K562 (cell line): ENCODE results near the gene LRRC7. TPM values are rescaled to one million over a fixed set of nuclear protein-coding genes. Genes with fewer than 3 reads are reported as not detected.

Experiments
- ATAC-seq: fragments of 200-7000 bp; cut with Tn5 transposase; 3 replicates; pipeline ENCODE4 v1.9.1; 2020; ENCODE audit warnings: moderate library complexity
- BruUV-seq: library from RNA; stranded (reverse); fragments of 400-500 nt; replicated peaks from 2 replicates; lab custom pipeline; 2021; lab: Mats Ljungman, UMichigan
- CTCF ChIA-PET: fragments of 300-600 bp; formaldehyde crosslinking; extraction: SDS; loops from one replicate; lab custom pipeline; 2021; ENCODE audit warnings: low intra/inter-chr PET ratio; lab: Yijun Ruan, JAX
- POLR2A ChIA-PET: fragments of 300-600, 350-650 bp; sonication (Branson Sonifier 250); formaldehyde crosslinking; extraction: SDS; loops from one replicate; lab custom pipeline; 2021; ENCODE audit warnings: antibody characterized with exemption, inconsistent platforms; lab: Yijun Ruan, JAX
- DNase-seq, 4 experiments: peaks; one replicate each; pipeline versions ENCODE4 v3.0.0 to v3.0.0-alpha.2; 2011 to 2018; ENCODE audit warnings: low spot score in 3 of 4, mixed read lengths in 3 of 4; ENCODE audit errors: extremely low read depth in 1 of 4
- FAIRE-seq: peaks from 2 replicates; lab custom pipeline; 2011; peaks lifted over from hg19 to GRCh38; lab: Jason Lieb, UNC
- H2AFZ ChIP-seq: 2 replicates; pipeline ENCODE4 v1.6.0; 2011; ENCODE audit warnings: low read depth, low read length, control low read depth, inconsistent platforms
- H3K27ac ChIP-seq: fragments of 200-600 bp; 3 replicates; pipeline ENCODE4 v1.8.0; 2011; ENCODE audit warnings: low read depth, mild to moderate bottlenecking, control low read depth, inconsistent platforms, low read length, moderate library complexity, mixed read lengths; ENCODE audit errors: extremely low read depth
- H3K27me3 ChIP-seq, 2 experiments: fragments of 300-600 bp in 1 of 2; 2 replicates in 1 of 2; 3 replicates in 1 of 2; pipeline versions ENCODE4 v1.6.0 to v1.8.0; 2011; ENCODE audit warnings: inconsistent platforms in 2 of 2, low read length in 2 of 2, mild to moderate bottlenecking in 1 of 2, mixed read lengths in 1 of 2, moderate library complexity in 1 of 2; ENCODE audit not compliant: control insufficient read depth in 2 of 2, insufficient read depth in 2 of 2
- H3K36me3 ChIP-seq: fragments of 300-600 bp; 3 replicates; pipeline ENCODE4 v1.8.0; 2011; ENCODE audit warnings: mild to moderate bottlenecking, low read length, inconsistent platforms; ENCODE audit not compliant: control insufficient read depth, insufficient read depth
- H3K4me1 ChIP-seq, 2 experiments: fragments of 200-600 bp in 1 of 2; replicated peaks in 1 of 2; 2 replicates in 1 of 2; 3 replicates in 1 of 2; pipeline versions ENCODE4 v1.5.1 to v1.8.0; 2011; ENCODE audit warnings: inconsistent platforms in 2 of 2, low read length in 2 of 2, mild to moderate bottlenecking in 1 of 2, mixed read lengths in 1 of 2, moderate library complexity in 1 of 2; ENCODE audit not compliant: control insufficient read depth in 2 of 2, insufficient read depth in 2 of 2
- H3K4me2 ChIP-seq: 2 replicates; pipeline ENCODE4 v1.6.1; 2011; ENCODE audit warnings: low read length, control low read depth, inconsistent platforms, mixed read lengths; ENCODE audit not compliant: insufficient read depth
- H3K4me3 ChIP-seq: fragments of 200-600 bp; sonication (generic), shearing (Covaris generic); 2 replicates; pipeline ENCODE4 v1.5.1; 2016; ENCODE audit warnings: control low read depth, inconsistent platforms
- H3K79me2 ChIP-seq: fragments of 200-600 bp; 3 replicates; pipeline ENCODE4 v1.8.0; 2011; ENCODE audit warnings: low read length, inconsistent platforms; ENCODE audit not compliant: control insufficient read depth, insufficient read depth
- H3K9ac ChIP-seq, 2 experiments: 2 replicates each; pipeline versions ENCODE4 v1.6.0 to v1.6.1; 2011; ENCODE audit warnings: low read depth in 2 of 2, low read length in 2 of 2, control low read depth in 1 of 2, inconsistent platforms in 1 of 2, mild to moderate bottlenecking in 1 of 2, mixed read lengths in 1 of 2; ENCODE audit not compliant: insufficient read depth in 1 of 2
- H3K9me1 ChIP-seq: one replicate; pipeline ENCODE4 v1.6.0; 2011; ENCODE audit warnings: inconsistent platforms, mild to moderate bottlenecking, low read length, moderate library complexity; ENCODE audit not compliant: control insufficient read depth, insufficient read depth
- H3K9me3 ChIP-seq: replicated peaks from 2 replicates; pipeline ENCODE4 v1.5.1; 2011; ENCODE audit warnings: low read depth, low read length, inconsistent platforms; ENCODE audit not compliant: control insufficient read depth, insufficient read depth
- H4K20me1 ChIP-seq: replicated peaks from 2 replicates; pipeline ENCODE4 v1.6.1; 2011; ENCODE audit warnings: low read length, inconsistent platforms, mixed read lengths; ENCODE audit not compliant: control insufficient read depth, insufficient read depth
- JUND ChIP-seq, 2 experiments: IDR thresholded peaks; 2 replicates in 1 of 2; 3 replicates in 1 of 2; pipeline ENCODE4 v1.6.1; 2011; ENCODE audit warnings: borderline replicate concordance in 2 of 2, low read depth in 2 of 2, low read length in 2 of 2, improper control_type of control experiment in 1 of 2, missing biosample characterization in 1 of 2, missing genetic modification characterization in 1 of 2, missing genetic modification reagents in 1 of 2
- KLF10 ChIP-seq: fragments of 250-450 bp; sonication (Bioruptor Pico); IDR thresholded peaks from 2 replicates; pipeline ENCODE4 v1.6.1; 2021; ENCODE audit warnings: matching md5 sums
- ZBTB17 ChIP-seq: fragments of 450-650 bp; formaldehyde crosslinking; IDR thresholded peaks from 2 replicates; pipeline ENCODE4 v1.4.0; 2020; ENCODE audit warnings: mild to moderate bottlenecking
- ZNF282 ChIP-seq: sonication (generic); formaldehyde crosslinking; IDR thresholded peaks from 2 replicates; pipeline ENCODE4 v1.8.1; 2023; ENCODE audit warnings: missing genetic modification reagents
- ZNF436 ChIP-seq: fragments of 250-450, 450-650 bp; sonication (Bioruptor Pico); formaldehyde crosslinking; IDR thresholded peaks from 2 replicates; pipeline ENCODE4 v1.7.0; 2020; ENCODE audit warnings: mild to moderate bottlenecking
- WGBS: fragments of 100-300 bp; shearing (Covaris generic); methylation state at CpG from one replicate; pipeline ENCODE4 v1.1.6; 2016; ENCODE audit warnings: low coverage, mixed read lengths; ENCODE audit not compliant: insufficient coverage; ENCODE audit errors: missing lambda C conversion rate; 5-methylcytosine and 5-hydroxymethylcytosine counted together
- in situ Hi-C: fragments of 300-500 bp; cut with MboI; formaldehyde crosslinking; loops from 4 replicates; pipeline ENCODE4 v1.15.0; 2018; ENCODE audit warnings: inconsistent platforms, mixed read lengths
- intact Hi-C: fragments of 100-400 bp; cut with micrococcal nuclease; formaldehyde crosslinking; loops from 2 replicates; pipeline ENCODE4 v1.14.2; 2022
- polyA plus RNA-seq, 8 experiments: library from polyadenylated mRNA; depleted of rRNA in 4 of 8; stranded (reverse) in 5 of 8; unstranded in 3 of 8; fragments of >200 nt; fragmentation: Nextera tagmentation in 2 of 8; fragmentation: Illumina TruSeq in 1 of 8; extraction: Ambion mirVana in 2 of 8; extraction: Trizol in 1 of 8; gene quantifications; 2 replicates each; pipeline versions ENCODE4 v1.2.1 to v1.2.3, GENCODE V29; 2011 to 2014; ENCODE audit warnings: inconsistent platforms in 1 of 8, missing spikeins in 1 of 8
- total RNA-seq, 7 experiments: library from RNA; depleted of rRNA in 6 of 7; stranded (reverse); fragments of >200 nt in 6 of 7; fragmentation: Illumina TruSeq in 2 of 7; extraction: Trizol in 2 of 7; gene quantifications; 2 replicates each; pipeline versions ENCODE4 v1.2.1 to v1.2.3, GENCODE V29; 2011 to 2021; ENCODE audit warnings: low replicate concordance in 1 of 7
- TF ChIP-seq, protein P1 (sequence below): fragments of 200-800 bp; sonication (Bioruptor generic); IDR thresholded peaks from 2 replicates; pipeline ENCODE4 v1.6.1; 2017; ENCODE audit warnings: missing genetic modification characterization, missing compliant biosample characterization

The LRRC7 gene
- total and polyA plus RNA-seq, 9 of the 15 experiments (the other 6 are each of a cell fraction or from before 2014, with no cell fraction given) = 0.09 to 0.94 (median 0.49) TPM

DNA sequence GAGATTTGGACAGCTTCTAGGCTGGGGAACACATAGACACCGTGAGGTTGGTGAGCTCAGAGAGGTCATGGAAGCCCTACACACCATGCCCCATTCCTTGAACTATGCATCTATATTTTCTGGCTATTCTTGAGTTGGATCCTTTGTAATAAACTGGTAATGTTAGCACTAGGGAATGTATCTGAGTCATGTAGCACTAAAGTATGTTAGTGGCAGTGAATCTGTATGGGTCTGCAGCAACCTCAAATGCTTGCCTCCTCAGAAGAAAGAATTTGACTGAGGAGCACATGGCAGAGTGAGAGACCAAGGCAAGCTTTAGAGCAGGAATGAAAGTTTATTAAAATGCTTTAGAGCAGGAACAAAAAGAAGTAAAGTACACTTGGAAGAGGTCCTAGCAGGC lies 43.7 kb upstream of the LRRC7 start:
- TF ChIP-seq ZNF436 = no peak
- no peak for TF ChIP-seq ZBTB17
- TF ChIP-seq ZNF282 = no peak
- TF ChIP-seq KLF10 (CRISPR knock-in tag) = no peak
- TF ChIP-seq JUND (IDR thresholded peaks at IDR 0.05; ENCODE audit: borderline replicate concordance, low read depth, low read length) = no peak
- no peak for TF ChIP-seq JUND (tag; IDR thresholded peaks at IDR 0.05; ENCODE audit: borderline replicate concordance, low read depth, low read length)
- TF ChIP-seq, protein P1, sequence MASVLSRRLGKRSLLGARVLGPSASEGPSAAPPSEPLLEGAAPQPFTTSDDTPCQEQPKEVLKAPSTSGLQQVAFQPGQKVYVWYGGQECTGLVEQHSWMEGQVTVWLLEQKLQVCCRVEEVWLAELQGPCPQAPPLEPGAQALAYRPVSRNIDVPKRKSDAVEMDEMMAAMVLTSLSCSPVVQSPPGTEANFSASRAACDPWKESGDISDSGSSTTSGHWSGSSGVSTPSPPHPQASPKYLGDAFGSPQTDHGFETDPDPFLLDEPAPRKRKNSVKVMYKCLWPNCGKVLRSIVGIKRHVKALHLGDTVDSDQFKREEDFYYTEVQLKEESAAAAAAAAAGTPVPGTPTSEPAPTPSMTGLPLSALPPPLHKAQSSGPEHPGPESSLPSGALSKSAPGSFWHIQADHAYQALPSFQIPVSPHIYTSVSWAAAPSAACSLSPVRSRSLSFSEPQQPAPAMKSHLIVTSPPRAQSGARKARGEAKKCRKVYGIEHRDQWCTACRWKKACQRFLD (CRISPR knock-in tag) = no peak
- Histone ChIP-seq H3K27ac (no peak overlapping the region), H3K4me3 (no peak overlapping the region), H3K9ac (no peak overlapping the region; a peak in 1 of 4 replicates), H3K9me1 (no peaks in the 10 kb centered on the region), H4K20me1 (no peaks in the 10 kb centered on the region), H3K4me1 (peaks cover 0 to 14% of the 10 kb centered on the region in 2 experiments; a peak in 2 of 5 replicates), H3K36me3 (no peaks in the 10 kb centered on the region), H3K4me2 (no peak overlapping the region), H2AFZ (peak overlapping the region; percentile 63), H3K9me3 (no peaks in the 10 kb centered on the region), H3K27me3 (no peaks in the 10 kb centered on the region), H3K79me2 (no peaks in the 10 kb centered on the region)
- CTCF ChIA-PET = no interaction called here
- POLR2A ChIA-PET = no interaction called here
- BruUV-seq = no TSS peak
- intact Hi-C loops (no loop called here), in situ Hi-C loops (no loop called here)
- no peak for DNase-seq
- no peak for ATAC-seq
- FAIRE-seq = peak; percentile 60
- WGBS = 14% methylated on average over 1 of the region's 1 CpG
